Measurements from ENCODE around the gene POLD2. TPM values are rescaled to one million over a fixed set of nuclear protein-coding genes. Genes with fewer than 3 reads are reported as not detected.

The POLD2 gene
- total and polyA plus RNA-seq, 2 of the 13 experiments (the other 11 are each of a cell fraction or from before 2014, with no cell fraction given), result 87.6 to 95.1 TPM

GRCh38 chr7:44087911-44088838, 35.2 kb downstream of the POLD2 start (continued):
- TF ChIP-seq ZNF562 (CRISPR knock-in tag; IDR thresholded peaks at IDR 0.05; ENCODE audit: borderline replicate concordance) (no peak), KDM1A (CRISPR knock-in tag; IDR thresholded peaks at IDR 0.05) (no peak), ZNF790 (CRISPR knock-in tag; IDR thresholded peaks at IDR 0.05; ENCODE audit: borderline replicate concordance) (no peak), SPEN (CRISPR knock-in tag; IDR thresholded peaks at IDR 0.05; ENCODE audit: low read depth) (peak; percentile 31), ZNF800 (CRISPR knock-in tag; IDR thresholded peaks at IDR 0.05) (no peak), ZNF460 (CRISPR knock-in tag; IDR thresholded peaks at IDR 0.05; ENCODE audit: borderline replicate concordance) (no peak), ZNF629 (CRISPR knock-in tag; conservative IDR thresholded peaks at IDR 0.05) (no peak), KMT2A (CRISPR knock-in tag; IDR thresholded peaks at IDR 0.05) (no peak), TFDP1 (CRISPR knock-in tag; IDR thresholded peaks at IDR 0.05; ENCODE audit: borderline replicate concordance) (no peak), HNF4G (IDR thresholded peaks at IDR 0.05; ENCODE audit: borderline replicate concordance, low read depth, low read length) (0 out of 2 replicates have a peak, but pooled peaks have one; percentile 21), HNF4G (CRISPR knock-in tag; IDR thresholded peaks at IDR 0.05; ENCODE audit: borderline replicate concordance, low read depth) (no peak), ZNF180 (CRISPR knock-in tag; IDR thresholded peaks at IDR 0.05; ENCODE audit: borderline replicate concordance, low read depth) (no peak), ZMYM4 (CRISPR knock-in tag; IDR thresholded peaks at IDR 0.05) (0 out of 2 replicates have a peak, but pooled peaks have one; percentile 33), ZFP41 (CRISPR knock-in tag; IDR thresholded peaks at IDR 0.05; ENCODE audit: borderline replicate concordance) (0 out of 2 replicates have a peak, but pooled peaks have one; percentile 63), ZNF282 (IDR thresholded peaks at IDR 0.05; ENCODE audit: partially characterized antibody) (no peak), XRCC5 (optimal IDR thresholded peaks at IDR 0.05; ENCODE audit: low read length) (no peak), ZSCAN30 (CRISPR knock-in tag; IDR thresholded peaks at IDR 0.05) (no peak)
- TF ChIP-seq, protein P1, sequence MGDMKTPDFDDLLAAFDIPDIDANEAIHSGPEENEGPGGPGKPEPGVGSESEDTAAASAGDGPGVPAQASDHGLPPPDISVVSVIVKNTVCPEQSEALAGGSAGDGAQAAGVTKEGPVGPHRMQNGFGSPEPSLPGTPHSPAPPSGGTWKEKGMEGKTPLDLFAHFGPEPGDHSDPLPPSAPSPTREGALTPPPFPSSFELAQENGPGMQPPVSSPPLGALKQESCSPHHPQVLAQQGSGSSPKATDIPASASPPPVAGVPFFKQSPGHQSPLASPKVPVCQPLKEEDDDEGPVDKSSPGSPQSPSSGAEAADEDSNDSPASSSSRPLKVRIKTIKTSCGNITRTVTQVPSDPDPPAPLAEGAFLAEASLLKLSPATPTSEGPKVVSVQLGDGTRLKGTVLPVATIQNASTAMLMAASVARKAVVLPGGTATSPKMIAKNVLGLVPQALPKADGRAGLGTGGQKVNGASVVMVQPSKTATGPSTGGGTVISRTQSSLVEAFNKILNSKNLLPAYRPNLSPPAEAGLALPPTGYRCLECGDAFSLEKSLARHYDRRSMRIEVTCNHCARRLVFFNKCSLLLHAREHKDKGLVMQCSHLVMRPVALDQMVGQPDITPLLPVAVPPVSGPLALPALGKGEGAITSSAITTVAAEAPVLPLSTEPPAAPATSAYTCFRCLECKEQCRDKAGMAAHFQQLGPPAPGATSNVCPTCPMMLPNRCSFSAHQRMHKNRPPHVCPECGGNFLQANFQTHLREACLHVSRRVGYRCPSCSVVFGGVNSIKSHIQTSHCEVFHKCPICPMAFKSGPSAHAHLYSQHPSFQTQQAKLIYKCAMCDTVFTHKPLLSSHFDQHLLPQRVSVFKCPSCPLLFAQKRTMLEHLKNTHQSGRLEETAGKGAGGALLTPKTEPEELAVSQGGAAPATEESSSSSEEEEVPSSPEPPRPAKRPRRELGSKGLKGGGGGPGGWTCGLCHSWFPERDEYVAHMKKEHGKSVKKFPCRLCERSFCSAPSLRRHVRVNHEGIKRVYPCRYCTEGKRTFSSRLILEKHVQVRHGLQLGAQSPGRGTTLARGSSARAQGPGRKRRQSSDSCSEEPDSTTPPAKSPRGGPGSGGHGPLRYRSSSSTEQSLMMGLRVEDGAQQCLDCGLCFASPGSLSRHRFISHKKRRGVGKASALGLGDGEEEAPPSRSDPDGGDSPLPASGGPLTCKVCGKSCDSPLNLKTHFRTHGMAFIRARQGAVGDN (CRISPR knock-in tag; IDR thresholded peaks at IDR 0.05), result peak; percentile 89
- TF ChIP-seq, protein P2, sequence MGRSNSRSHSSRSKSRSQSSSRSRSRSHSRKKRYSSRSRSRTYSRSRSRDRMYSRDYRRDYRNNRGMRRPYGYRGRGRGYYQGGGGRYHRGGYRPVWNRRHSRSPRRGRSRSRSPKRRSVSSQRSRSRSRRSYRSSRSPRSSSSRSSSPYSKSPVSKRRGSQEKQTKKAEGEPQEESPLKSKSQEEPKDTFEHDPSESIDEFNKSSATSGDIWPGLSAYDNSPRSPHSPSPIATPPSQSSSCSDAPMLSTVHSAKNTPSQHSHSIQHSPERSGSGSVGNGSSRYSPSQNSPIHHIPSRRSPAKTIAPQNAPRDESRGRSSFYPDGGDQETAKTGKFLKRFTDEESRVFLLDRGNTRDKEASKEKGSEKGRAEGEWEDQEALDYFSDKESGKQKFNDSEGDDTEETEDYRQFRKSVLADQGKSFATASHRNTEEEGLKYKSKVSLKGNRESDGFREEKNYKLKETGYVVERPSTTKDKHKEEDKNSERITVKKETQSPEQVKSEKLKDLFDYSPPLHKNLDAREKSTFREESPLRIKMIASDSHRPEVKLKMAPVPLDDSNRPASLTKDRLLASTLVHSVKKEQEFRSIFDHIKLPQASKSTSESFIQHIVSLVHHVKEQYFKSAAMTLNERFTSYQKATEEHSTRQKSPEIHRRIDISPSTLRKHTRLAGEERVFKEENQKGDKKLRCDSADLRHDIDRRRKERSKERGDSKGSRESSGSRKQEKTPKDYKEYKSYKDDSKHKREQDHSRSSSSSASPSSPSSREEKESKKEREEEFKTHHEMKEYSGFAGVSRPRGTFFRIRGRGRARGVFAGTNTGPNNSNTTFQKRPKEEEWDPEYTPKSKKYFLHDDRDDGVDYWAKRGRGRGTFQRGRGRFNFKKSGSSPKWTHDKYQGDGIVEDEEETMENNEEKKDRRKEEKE (IDR thresholded peaks at IDR 0.05), result no peak
